ENCODE data around the gene ABLIM3.

The ABLIM3 gene

DNA sequence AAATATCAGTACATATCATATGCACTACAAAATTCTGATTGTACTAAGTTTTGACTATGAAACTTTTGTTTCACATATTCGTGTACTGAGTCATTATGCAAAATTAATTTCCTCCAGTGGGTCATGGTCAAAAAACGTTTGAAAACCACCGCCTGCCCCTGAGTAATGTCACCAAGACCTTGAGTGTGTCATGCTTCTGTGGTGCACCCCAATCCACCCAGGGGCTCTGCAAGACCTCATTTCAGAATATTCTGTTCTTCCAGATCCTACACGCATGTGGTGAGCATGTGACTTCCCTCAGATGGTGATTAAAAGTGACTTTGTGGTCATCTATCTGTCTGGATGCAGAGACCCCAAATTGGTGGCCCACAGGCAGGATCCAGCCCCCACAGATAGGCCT, 31.0 kb downstream of the ABLIM3 start:
- Histone ChIP-seq H3K4me2 (ENCODE audit: low read length) (no peak overlapping the region), H3K27ac (no peak overlapping the region), H3K4me1 (no peaks in the 10 kb centered on the region), H2AFZ (no peak overlapping the region), H3K36me3 (ENCODE audit: control insufficient read depth, insufficient read depth, low read length) (no peaks in the 10 kb centered on the region), H3K79me2 (peaks cover 25% of the 10 kb centered on the region), H3K27me3 (ENCODE audit: control insufficient read depth, insufficient read depth, low read length) (no peaks in the 10 kb centered on the region), H3K4me3 (ENCODE audit: low read depth, low read length) (no peak overlapping the region), H3K9me3 (ENCODE audit: control insufficient read depth, low read length) (no peaks in the 10 kb centered on the region), H3K9ac (no peak overlapping the region)
- TF ChIP-seq, protein P1, sequence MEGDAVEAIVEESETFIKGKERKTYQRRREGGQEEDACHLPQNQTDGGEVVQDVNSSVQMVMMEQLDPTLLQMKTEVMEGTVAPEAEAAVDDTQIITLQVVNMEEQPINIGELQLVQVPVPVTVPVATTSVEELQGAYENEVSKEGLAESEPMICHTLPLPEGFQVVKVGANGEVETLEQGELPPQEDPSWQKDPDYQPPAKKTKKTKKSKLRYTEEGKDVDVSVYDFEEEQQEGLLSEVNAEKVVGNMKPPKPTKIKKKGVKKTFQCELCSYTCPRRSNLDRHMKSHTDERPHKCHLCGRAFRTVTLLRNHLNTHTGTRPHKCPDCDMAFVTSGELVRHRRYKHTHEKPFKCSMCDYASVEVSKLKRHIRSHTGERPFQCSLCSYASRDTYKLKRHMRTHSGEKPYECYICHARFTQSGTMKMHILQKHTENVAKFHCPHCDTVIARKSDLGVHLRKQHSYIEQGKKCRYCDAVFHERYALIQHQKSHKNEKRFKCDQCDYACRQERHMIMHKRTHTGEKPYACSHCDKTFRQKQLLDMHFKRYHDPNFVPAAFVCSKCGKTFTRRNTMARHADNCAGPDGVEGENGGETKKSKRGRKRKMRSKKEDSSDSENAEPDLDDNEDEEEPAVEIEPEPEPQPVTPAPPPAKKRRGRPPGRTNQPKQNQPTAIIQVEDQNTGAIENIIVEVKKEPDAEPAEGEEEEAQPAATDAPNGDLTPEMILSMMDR (IDR thresholded peaks at IDR 0.05) = no peak

DNA sequence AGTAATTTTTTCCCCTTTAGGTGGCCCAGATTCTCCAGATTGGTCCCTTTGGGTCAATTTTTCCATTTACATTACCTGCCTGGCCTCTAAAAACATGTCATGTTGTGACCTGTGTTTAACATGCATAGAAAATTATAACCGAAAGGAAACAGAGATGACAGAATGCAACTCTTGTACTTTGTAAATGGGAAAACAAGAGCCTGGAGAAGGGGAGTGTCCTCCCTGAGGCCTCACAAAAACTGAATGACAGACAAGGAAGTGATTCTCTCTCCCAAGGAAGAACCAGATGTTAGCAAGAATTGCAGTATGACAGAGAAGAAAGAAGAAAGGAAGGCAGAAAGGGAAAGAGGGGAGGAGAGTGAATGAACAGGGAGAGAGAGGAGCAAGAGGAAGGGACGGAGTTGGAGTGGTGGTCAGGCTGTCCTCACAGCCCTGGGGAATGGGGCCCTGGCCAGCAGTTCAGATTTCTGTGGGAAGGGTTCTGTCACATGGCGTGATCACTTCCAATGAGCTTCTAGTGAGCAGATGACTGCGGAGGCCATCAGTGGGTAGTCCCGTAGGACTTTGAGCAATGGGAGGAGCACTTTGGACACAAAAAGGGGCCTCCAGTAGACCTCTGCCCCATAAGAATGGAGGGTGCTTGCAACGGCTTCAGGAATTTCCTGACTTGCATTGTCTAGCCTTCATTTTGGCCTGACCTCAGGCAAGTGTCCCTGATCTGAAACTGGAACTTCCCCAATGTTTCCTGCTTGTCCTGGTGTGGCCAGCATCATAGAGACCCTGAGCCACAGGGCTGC, 31.6 kb downstream of the ABLIM3 start:
- Histone ChIP-seq H2AFZ (no peak overlapping the region), H3K9ac (no peak overlapping the region), H3K4me1 (no peaks in the 10 kb centered on the region), H3K4me3 (ENCODE audit: low read depth, low read length) (no peak overlapping the region), H3K4me2 (ENCODE audit: low read length) (no peak overlapping the region), H3K79me2 (peaks cover 22% of the 10 kb centered on the region), H3K36me3 (ENCODE audit: control insufficient read depth, insufficient read depth, low read length) (no peaks in the 10 kb centered on the region), H3K27ac (no peak overlapping the region), H3K9me3 (ENCODE audit: control insufficient read depth, low read length) (no peaks in the 10 kb centered on the region), H3K27me3 (ENCODE audit: control insufficient read depth, insufficient read depth, low read length) (no peaks in the 10 kb centered on the region)
- TF ChIP-seq, protein P1 (IDR thresholded peaks at IDR 0.05) = no peak

DNA sequence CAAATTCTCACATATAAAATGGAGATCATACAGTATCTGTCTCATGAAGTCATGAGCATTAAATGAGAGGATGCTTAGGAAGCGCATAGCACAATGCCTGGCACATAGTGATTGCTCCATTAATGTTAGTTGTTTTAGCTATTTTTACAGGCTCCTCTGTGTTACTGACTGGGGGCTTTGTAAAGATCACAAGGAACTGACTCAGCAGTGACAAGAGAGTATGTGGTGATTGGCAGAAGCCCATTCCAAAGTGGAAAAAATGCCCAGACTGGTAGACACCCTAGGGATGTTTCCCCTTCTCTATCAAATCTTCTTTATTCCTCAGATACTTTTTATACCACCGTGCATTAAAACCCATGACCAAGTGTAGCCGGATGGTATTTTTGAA, 33.5 kb downstream of the ABLIM3 start:
- Histone ChIP-seq H2AFZ (no peak overlapping the region), H3K4me1 (no peaks in the 10 kb centered on the region), H3K79me2 (peaks cover 14% of the 10 kb centered on the region), H3K4me3 (ENCODE audit: low read depth, low read length) (no peak overlapping the region), H3K27ac (no peak overlapping the region), H3K9me3 (ENCODE audit: control insufficient read depth, low read length) (no peaks in the 10 kb centered on the region), H3K4me2 (ENCODE audit: low read length) (no peak overlapping the region), H3K36me3 (ENCODE audit: control insufficient read depth, insufficient read depth, low read length) (no peaks in the 10 kb centered on the region), H3K27me3 (ENCODE audit: control insufficient read depth, insufficient read depth, low read length) (no peaks in the 10 kb centered on the region), H3K9ac (no peak overlapping the region)
- TF ChIP-seq, protein P1 (IDR thresholded peaks at IDR 0.05) = no peak

DNA sequence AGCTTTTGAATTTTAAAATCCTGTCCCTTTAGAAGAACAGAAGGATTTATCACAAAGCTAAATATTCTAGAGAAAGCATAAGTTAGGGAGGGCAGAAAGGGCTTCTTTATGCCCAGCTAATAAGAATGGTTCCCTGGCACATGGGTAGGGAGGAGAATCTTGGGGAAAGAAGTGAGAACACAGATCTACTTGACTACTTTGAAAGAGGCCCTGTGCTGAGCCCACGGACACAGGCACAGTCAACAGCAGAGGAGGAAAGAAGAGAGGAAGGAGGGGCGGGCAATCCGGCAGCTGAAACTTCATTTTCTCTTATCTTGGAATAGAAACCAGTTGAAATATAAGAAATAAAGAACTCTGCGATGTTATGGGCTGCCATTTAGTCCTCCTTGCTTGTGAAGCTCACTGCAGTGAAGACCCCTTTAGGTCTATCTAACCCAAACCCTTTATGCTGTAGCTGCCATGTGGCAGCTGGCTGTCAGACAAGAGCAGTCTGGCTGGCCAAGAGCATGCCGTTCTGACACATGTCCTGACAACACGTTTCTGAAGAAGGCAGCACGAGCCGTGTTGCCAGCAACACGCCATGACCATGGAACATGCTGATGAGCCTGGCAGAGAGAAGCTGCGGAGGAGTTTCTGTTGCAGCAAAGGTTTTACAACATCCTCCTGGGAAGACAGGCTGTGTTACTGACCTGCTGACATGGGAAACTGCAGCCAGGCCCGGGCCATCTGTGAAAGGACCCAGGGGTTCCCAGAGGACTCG, 34.2 kb downstream of the ABLIM3 start:
- no peaks in the 10 kb centered on the region for H3K4me1 ChIP-seq
- H3K36me3 ChIP-seq (ENCODE audit: control insufficient read depth, insufficient read depth, low read length) = no peaks in the 10 kb centered on the region
- H3K27ac ChIP-seq = no peak overlapping the region
- no peaks in the 10 kb centered on the region for H3K9me3 ChIP-seq (ENCODE audit: control insufficient read depth, low read length)
- TF ChIP-seq, protein P1 (IDR thresholded peaks at IDR 0.05) = no peak
- H3K27me3 ChIP-seq (ENCODE audit: control insufficient read depth, insufficient read depth, low read length) = no peaks in the 10 kb centered on the region
- no peak overlapping the region for H3K4me2 ChIP-seq (ENCODE audit: low read length)
- H3K4me3 ChIP-seq (ENCODE audit: low read depth, low read length) = no peak overlapping the region
- H3K9ac ChIP-seq = no peak overlapping the region
- no peak overlapping the region for H2AFZ ChIP-seq
- H3K79me2 ChIP-seq = peaks cover 14% of the 10 kb centered on the region
